HFFc6 (cell line): ENCODE measurements around the gene SLC25A13. TPM values are rescaled to one million over a fixed set of nuclear protein-coding genes. Genes with fewer than 3 reads are reported as not detected.

Experiments
- DNase-seq: peaks from one replicate; pipeline ENCODE4 v3.0.0-alpha.2; 2018
- H3K27ac Mint-ChIP-seq: 2 replicates; pipeline ENCODE4 v1.8.0; 2020; ENCODE audit warnings: mild to moderate bottlenecking, mixed read lengths
- H3K27me3 Mint-ChIP-seq: 2 replicates; pipeline ENCODE4 v1.8.0; 2021; ENCODE audit warnings: mild to moderate bottlenecking, moderate library complexity, mixed read lengths; ENCODE audit not compliant: insufficient read depth
- H3K36me3 Mint-ChIP-seq: 2 replicates; pipeline ENCODE4 v1.8.0; 2021; ENCODE audit warnings: low read depth, mixed read lengths
- H3K4me1 Mint-ChIP-seq: 2 replicates; pipeline ENCODE4 v1.8.0; 2020; ENCODE audit warnings: low read depth, mixed read lengths
- H3K4me3 Mint-ChIP-seq: 2 replicates; pipeline ENCODE4 v1.8.0; 2020; ENCODE audit warnings: mild to moderate bottlenecking, moderate library complexity, mixed read lengths
- H3K9me3 Mint-ChIP-seq: 2 replicates; pipeline ENCODE4 v1.8.0; 2020; ENCODE audit warnings: mild to moderate bottlenecking, mixed read lengths
- total RNA-seq, 6 experiments: library from RNA; stranded (reverse); fragmentation: NEBNext Ultra II Directional; extraction: Animal tissue kit (Norgen Biotek cat#: 25700); gene quantifications; 2 replicates in 1 of 6; 3 replicates in 5 of 6; pipeline ENCODE4 v1.2.3, GENCODE V29; 2021
- TF ChIP-seq, protein P1 (sequence below): fragments of 200-600 bp; sonication (generic); IDR thresholded peaks from 2 replicates; pipeline ENCODE4 v1.5.0; 2021; ENCODE audit warnings: antibody characterized with exemption, mild to moderate bottlenecking

The SLC25A13 gene
- total RNA-seq, 6 experiments from 2014 or later = 7.4 to 15.4 (median 12.9) TPM

DNA sequence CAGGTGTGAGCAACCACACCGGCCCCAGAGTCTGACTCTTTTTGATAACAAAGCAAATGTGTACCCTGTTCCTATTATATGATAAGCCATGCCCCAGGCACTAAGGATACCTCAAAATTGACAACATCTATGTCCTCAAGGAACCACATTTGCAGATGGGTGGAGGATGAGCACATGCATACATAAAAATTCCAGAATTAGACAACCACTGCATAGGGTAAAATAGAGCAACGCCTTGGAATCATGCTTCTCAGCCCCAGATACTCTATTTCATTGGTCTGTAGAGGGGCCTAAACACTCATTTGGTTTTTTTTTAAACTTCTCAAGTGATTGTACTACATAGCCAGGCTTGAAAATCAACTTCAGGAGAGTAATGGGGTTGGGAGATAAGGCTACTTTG, 78.7 kb downstream of the SLC25A13 start:
- no peak overlapping the region for H3K27ac Mint-ChIP-seq
- no peak overlapping the region for H3K4me3 Mint-ChIP-seq
- no peaks in the 10 kb centered on the region; the same call in 1 of the 2 replicates for H3K27me3 Mint-ChIP-seq
- H3K9me3 Mint-ChIP-seq = no peaks in the 10 kb centered on the region
- no peaks in the 10 kb centered on the region for H3K36me3 Mint-ChIP-seq
- H3K4me1 Mint-ChIP-seq = no peaks in the 10 kb centered on the region
- no peak for DNase-seq
- TF ChIP-seq, protein P1, sequence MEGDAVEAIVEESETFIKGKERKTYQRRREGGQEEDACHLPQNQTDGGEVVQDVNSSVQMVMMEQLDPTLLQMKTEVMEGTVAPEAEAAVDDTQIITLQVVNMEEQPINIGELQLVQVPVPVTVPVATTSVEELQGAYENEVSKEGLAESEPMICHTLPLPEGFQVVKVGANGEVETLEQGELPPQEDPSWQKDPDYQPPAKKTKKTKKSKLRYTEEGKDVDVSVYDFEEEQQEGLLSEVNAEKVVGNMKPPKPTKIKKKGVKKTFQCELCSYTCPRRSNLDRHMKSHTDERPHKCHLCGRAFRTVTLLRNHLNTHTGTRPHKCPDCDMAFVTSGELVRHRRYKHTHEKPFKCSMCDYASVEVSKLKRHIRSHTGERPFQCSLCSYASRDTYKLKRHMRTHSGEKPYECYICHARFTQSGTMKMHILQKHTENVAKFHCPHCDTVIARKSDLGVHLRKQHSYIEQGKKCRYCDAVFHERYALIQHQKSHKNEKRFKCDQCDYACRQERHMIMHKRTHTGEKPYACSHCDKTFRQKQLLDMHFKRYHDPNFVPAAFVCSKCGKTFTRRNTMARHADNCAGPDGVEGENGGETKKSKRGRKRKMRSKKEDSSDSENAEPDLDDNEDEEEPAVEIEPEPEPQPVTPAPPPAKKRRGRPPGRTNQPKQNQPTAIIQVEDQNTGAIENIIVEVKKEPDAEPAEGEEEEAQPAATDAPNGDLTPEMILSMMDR = no peak

DNA sequence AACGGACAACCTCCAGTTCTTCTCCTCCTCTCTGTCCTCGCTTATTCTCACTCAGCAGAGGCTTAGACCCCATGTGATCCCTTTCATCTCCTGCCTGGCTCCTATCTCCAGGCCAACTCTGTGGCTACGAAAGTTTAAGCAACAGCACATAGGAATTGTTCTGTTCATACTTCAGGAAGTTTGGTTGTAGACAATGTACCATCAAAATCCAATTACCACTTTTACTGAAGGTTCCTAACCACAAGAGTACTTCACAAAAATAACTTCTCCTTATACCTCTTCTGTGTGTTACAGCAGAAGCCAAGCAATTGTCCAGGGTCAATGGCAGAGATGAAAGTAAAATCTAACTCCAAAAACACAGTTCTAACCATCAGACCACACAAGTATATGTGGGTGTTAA, 80.0 kb downstream of the SLC25A13 start:
- TF ChIP-seq, protein P1 = no peak
- Mint-ChIP-seq H3K4me1 (peaks cover 5% of the 10 kb centered on the region), H3K27ac (no peak overlapping the region), H3K9me3 (no peaks in the 10 kb centered on the region), H3K27me3 (no peaks in the 10 kb centered on the region; the same call in 1 of the 2 replicates), H3K36me3 (peaks cover 7% of the 10 kb centered on the region; the same call in 1 of the 2 replicates), H3K4me3 (no peak overlapping the region)
- DNase-seq = no peak

DNA sequence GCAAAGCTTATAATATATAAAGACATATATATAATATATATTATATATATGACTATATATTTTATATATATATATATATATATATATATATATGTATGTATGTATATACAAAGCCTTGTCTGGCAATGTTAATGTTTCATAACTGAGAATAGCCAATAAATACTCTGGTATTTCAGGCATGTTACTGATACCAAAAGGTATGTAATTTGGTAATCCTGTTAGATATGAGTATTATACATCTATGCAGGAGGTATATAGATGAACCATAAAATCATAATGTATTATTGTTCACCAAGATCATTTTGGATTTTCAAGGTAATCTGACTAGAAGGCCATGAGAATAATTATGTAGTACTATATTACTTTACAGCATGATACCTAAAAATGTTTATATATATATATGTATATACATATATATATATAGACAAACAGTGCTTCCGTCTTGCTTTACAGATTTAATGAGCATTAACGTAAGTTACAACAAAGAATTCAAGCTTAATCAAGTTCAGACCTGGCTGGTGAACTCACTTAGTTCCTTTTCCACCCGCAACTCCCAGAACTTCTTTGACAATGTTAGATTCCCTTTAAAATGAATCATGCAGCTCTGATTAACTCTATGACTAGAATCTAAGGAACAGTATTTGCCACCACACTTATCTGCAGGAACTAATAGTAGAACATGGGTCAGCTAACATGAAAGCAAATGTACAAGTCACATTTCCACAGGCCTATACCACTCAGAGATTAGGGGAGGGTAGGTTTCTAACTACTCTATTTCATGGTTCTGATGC, 82.7 kb downstream of the SLC25A13 start:
- H3K27ac Mint-ChIP-seq = no peak overlapping the region
- TF ChIP-seq, protein P1 = no peak
- H3K36me3 Mint-ChIP-seq = peaks cover 7% of the 10 kb centered on the region
- DNase-seq = no peak
- peaks cover 19% of the 10 kb centered on the region for H3K4me1 Mint-ChIP-seq
- no peaks in the 10 kb centered on the region; the same call in 1 of the 2 replicates for H3K27me3 Mint-ChIP-seq
- H3K4me3 Mint-ChIP-seq = no peak overlapping the region
- H3K9me3 Mint-ChIP-seq = no peaks in the 10 kb centered on the region

DNA sequence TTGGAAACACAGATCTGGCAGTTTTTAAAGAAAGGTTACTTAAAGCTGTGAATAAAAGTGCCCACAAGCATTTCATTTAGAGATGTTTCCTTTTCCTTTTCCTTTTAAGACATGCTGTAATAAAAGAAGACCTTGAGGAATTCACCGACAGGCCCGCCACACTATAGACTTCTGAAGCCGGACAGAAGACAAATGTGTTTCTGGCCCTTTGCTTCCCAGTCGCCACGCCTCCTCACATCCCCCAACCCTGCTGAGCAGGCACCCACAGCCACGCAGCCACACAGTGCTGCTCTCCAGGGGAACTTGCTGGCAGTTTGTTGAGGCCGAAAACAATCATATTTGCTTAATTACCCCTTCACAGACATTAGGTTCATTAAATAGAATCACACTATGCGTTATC, 83.4 kb downstream of the SLC25A13 start:
- Mint-ChIP-seq H3K36me3 (peaks cover 7% of the 10 kb centered on the region), H3K4me3 (no peak overlapping the region), H3K27ac (no peak overlapping the region), H3K9me3 (no peaks in the 10 kb centered on the region), H3K4me1 (peaks cover 19% of the 10 kb centered on the region), H3K27me3 (no peaks in the 10 kb centered on the region)
- DNase-seq = no peak
- TF ChIP-seq, protein P1 = no peak

DNA sequence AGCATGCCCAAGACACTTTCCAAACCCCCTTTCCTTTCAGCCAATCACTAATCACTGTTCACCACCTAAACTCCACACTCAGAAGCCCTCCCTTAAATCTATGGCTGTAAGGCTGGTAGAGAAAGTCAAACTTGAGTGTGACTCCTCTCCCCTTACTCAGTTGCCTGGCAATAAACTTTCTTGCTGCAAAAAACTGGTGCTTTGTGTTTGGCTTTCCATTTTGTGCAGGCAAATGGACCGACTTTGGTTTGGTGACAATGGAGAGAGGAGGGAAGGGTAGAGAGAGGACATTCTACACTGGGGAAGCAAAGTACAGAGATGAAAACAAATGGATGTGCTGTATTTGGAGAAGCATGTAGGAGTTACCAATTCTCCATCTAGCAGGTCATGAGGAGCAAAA, 84.9 kb downstream of the SLC25A13 start:
- TF ChIP-seq, protein P1 = no peak

More for the DNA sequence above, 84.9 kb downstream of the SLC25A13 start:
- peaks cover 7% of the 10 kb centered on the region for H3K36me3 Mint-ChIP-seq
- DNase-seq = no peak
- H3K4me1 Mint-ChIP-seq = peaks cover 19% of the 10 kb centered on the region
- no peak overlapping the region for H3K4me3 Mint-ChIP-seq
- H3K9me3 Mint-ChIP-seq = no peaks in the 10 kb centered on the region
- no peaks in the 10 kb centered on the region for H3K27me3 Mint-ChIP-seq
- H3K27ac Mint-ChIP-seq = no peak overlapping the region
